Measurements from ENCODE around the gene CNPY1.

Gene CNPY1

GRCh38 chr7:155509725-155510551 lies 36.4 kb downstream of the CNPY1 start:
- no peak overlapping the region; the same call in 1 of the 2 replicates for H3K4me3 ChIP-seq (ENCODE audit: low read depth, low read length)
- no peak for DNase-seq (ENCODE audit: low read depth)
- TF ChIP-seq CTCF (IDR thresholded peaks at IDR 0.05; ENCODE audit: low read depth, low read length, missing control alignments): no peak

GRCh38 chr7:155509359-155509724 lies 37.0 kb downstream of the CNPY1 start:
- no peak for DNase-seq (ENCODE audit: low read depth)
- TF ChIP-seq CTCF (IDR thresholded peaks at IDR 0.05; ENCODE audit: low read depth, low read length, missing control alignments): no peak
- no peak overlapping the region for H3K4me3 ChIP-seq (ENCODE audit: low read depth, low read length)

GRCh38 chr7:155508376-155509358 lies 37.7 kb downstream of the CNPY1 start:
- DNase-seq (ENCODE audit: low read depth): no peak
- TF ChIP-seq CTCF (IDR thresholded peaks at IDR 0.05; ENCODE audit: low read depth, low read length, missing control alignments): no peak
- H3K4me3 ChIP-seq (ENCODE audit: low read depth, low read length): no peak overlapping the region

- no peak for TF ChIP-seq CTCF (IDR thresholded peaks at IDR 0.05; ENCODE audit: low read depth, low read length, missing control alignments)
- H3K4me3 ChIP-seq (ENCODE audit: low read depth, low read length): no peak overlapping the region
- no peak for DNase-seq (ENCODE audit: low read depth)
Observed at GRCh38 chr7:155507576-155507975, 38.8 kb downstream of the CNPY1 start.

- DNase-seq (ENCODE audit: low read depth): no peak
- no peak overlapping the region for H3K4me3 ChIP-seq (ENCODE audit: low read depth, low read length)
- no peak for TF ChIP-seq CTCF (IDR thresholded peaks at IDR 0.05; ENCODE audit: low read depth, low read length, missing control alignments)
Observed at GRCh38 chr7:155506854-155507337, 39.5 kb downstream of the CNPY1 start.

- no peak overlapping the region for H3K4me3 ChIP-seq (ENCODE audit: low read depth, low read length)
- no peak for TF ChIP-seq CTCF (IDR thresholded peaks at IDR 0.05; ENCODE audit: low read depth, low read length, missing control alignments)
- DNase-seq (ENCODE audit: low read depth): no peak
Observed at GRCh38 chr7:155505422-155505793, 41.0 kb downstream of the CNPY1 start.
